NCI-H2107 (cell line): ENCODE results near the gene POU2AF3.

Source experiments
- DNase-seq: peaks from one replicate; lab custom pipeline; 2025; lab: John Stamatoyannopoulos, UW

The POU2AF3 gene

GRCh38 chr11:111353776-111354600 is 55.6 kb downstream of the POU2AF3 start:
- no peak for DNase-seq

DNA sequence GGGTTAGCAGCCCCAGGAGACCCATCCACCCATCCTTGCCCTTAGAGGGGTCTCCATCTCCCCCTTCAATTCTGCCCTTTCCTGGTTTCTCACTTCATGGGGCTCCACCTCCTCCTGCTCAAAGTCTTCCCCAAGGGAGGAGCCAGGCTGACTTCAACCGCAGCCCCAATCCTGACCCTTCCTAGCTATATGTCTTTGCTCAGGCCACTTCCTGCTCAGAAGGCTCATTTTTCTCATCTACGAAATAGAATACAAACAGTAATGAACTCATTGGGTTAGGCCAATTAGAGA is 56.2 kb downstream of the POU2AF3 start:
- DNase-seq = no peak

GRCh38 chr11:111355101-111355500 is 56.8 kb downstream of the POU2AF3 start:
- DNase-seq = no peak

DNA sequence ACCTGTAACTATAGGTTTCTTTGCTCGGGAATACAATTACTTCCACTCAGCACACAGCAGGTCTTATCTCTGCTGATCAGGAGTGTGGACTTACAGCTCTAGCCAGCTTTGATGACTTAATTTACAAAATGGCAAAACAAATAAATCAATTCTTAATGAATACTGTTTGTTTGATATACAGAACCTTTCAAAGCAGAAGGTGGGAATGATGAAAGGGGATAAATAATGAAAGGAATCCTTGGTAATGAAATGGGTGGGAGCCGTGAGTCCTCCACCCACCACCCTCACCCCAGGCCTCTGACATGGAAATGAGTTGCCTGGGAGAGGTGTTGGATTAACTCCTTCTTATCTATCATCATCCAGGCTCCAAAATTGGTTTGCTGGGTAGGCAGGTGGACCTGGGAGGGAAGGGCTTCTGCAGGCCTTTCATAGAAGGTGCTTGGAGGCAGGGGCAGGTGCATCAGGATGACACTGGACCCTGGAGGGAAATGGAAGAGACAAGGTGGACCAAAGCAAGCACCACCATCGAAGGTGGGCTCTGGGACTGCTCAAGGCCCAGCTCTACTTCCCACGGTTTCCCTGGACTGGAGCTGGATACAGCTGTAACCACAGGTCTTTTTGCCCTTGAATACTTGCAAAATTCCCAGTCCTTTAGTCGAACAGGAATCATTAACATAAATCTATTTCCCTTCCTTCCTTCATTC is 57.8 kb downstream of the POU2AF3 start:
- DNase-seq = no peak

DNA sequence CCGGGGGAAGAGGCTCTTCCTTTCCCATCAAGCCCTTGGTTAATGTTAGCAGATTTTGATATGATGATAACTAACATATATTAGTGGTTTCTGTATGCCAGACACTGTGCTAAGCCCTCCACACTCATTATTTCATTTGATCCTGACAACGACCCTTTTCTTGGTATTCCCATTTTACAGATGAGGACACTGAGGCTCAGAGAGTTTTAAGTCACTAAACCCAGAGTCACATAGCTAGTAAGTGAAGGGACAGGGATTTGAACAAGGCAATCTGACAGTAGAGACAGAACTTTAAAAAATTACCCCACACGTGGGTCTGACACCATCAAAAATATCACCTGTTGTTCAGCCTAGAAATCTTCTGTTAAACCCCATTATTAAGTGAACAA is 58.3 kb downstream of the POU2AF3 start:
- no peak for DNase-seq

- DNase-seq = no peak
These were observed 59.0 kb downstream of the POU2AF3 start for GRCh38 chr11:111357150-111358037.
